ENCODE data around the gene PLCH1.

The PLCH1 gene

GRCh38 chr3:155772801-155773200 is 27.9 kb upstream of the PLCH1 start:
- peaks cover 0 to 4% of the 10 kb centered on the region in 2 donors for H3K36me3 ChIP-seq (ENCODE audit: control insufficient read depth in 1 of 2, insufficient read depth in 2 of 2, low read length in 2 of 2)
- no peaks in the 10 kb centered on the region for H3K4me1 ChIP-seq (ENCODE audit: control insufficient read depth in 1 of 2, insufficient read depth in 2 of 2, low read length in 2 of 2)
- H3K4me3 ChIP-seq (ENCODE audit: low read depth in 1 of 2, low read length in 2 of 2): no peak overlapping the region
- H3K27ac ChIP-seq (ENCODE audit: low read depth, low read length): no peak overlapping the region
- H3K9ac ChIP-seq (ENCODE audit: low read depth in 1 of 2, low read length in 2 of 2): no peak overlapping the region
- peaks cover 0 to 2% of the 10 kb centered on the region in 2 donors for H3K9me3 ChIP-seq (ENCODE audit: control insufficient read depth in 1 of 2, low read length in 2 of 2)
- no peaks in the 10 kb centered on the region for H3K27me3 ChIP-seq (ENCODE audit: control insufficient read depth in 1 of 2, insufficient read depth in 2 of 2, low read length in 2 of 2)

DNA sequence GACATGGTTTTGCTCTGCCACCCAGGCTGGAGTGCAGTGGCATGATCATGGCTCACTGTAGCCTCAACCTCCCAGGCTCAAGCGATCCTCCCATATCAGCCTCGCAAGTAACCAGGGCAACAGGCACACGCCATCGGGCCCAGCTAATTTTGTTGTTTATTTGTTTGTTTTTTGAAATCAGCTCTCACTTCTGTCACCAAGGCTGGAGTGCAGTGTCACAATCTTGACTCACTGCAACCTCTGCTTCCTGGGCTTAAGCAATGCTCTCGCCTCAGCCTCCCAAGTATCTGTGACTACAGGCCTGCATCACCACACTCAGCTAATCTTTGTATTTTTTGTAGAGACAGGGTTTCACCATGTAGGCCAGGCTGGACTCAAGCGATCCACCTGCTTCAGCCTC is 26.3 kb upstream of the PLCH1 start:
- Histone ChIP-seq H3K4me3 (ENCODE audit: low read depth in 1 of 2, low read length in 2 of 2) (no peak overlapping the region), H3K27ac (ENCODE audit: low read depth, low read length) (no peak overlapping the region), H3K9me3 (ENCODE audit: control insufficient read depth in 1 of 2, low read length in 2 of 2) (peaks cover 0 to 2% of the 10 kb centered on the region in 2 donors), H3K9ac (ENCODE audit: low read depth in 1 of 2, low read length in 2 of 2) (no peak overlapping the region), H3K4me1 (ENCODE audit: control insufficient read depth in 1 of 2, insufficient read depth in 2 of 2, low read length in 2 of 2) (no peaks in the 10 kb centered on the region), H3K27me3 (ENCODE audit: control insufficient read depth in 1 of 2, insufficient read depth in 2 of 2, low read length in 2 of 2) (no peaks in the 10 kb centered on the region), H3K36me3 (ENCODE audit: control insufficient read depth in 1 of 2, insufficient read depth in 2 of 2, low read length in 2 of 2) (peaks cover 0 to 4% of the 10 kb centered on the region in 2 donors)

- Histone ChIP-seq H3K36me3 (ENCODE audit: control insufficient read depth in 1 of 2, insufficient read depth in 2 of 2, low read length in 2 of 2) (peaks cover 0 to 3% of the 10 kb centered on the region in 2 donors), H3K4me3 (ENCODE audit: low read depth in 1 of 2, low read length in 2 of 2) (no peak overlapping the region), H3K9ac (ENCODE audit: low read depth in 1 of 2, low read length in 2 of 2) (no peak overlapping the region), H3K27me3 (ENCODE audit: control insufficient read depth in 1 of 2, insufficient read depth in 2 of 2, low read length in 2 of 2) (no peaks in the 10 kb centered on the region), H3K27ac (ENCODE audit: low read depth, low read length) (no peak overlapping the region), H3K9me3 (ENCODE audit: control insufficient read depth in 1 of 2, low read length in 2 of 2) (peaks cover 0 to 2% of the 10 kb centered on the region in 2 donors), H3K4me1 (ENCODE audit: control insufficient read depth in 1 of 2, insufficient read depth in 2 of 2, low read length in 2 of 2) (no peaks in the 10 kb centered on the region)
Measured at GRCh38 chr3:155766206-155766605, 21.3 kb upstream of the PLCH1 start.

DNA sequence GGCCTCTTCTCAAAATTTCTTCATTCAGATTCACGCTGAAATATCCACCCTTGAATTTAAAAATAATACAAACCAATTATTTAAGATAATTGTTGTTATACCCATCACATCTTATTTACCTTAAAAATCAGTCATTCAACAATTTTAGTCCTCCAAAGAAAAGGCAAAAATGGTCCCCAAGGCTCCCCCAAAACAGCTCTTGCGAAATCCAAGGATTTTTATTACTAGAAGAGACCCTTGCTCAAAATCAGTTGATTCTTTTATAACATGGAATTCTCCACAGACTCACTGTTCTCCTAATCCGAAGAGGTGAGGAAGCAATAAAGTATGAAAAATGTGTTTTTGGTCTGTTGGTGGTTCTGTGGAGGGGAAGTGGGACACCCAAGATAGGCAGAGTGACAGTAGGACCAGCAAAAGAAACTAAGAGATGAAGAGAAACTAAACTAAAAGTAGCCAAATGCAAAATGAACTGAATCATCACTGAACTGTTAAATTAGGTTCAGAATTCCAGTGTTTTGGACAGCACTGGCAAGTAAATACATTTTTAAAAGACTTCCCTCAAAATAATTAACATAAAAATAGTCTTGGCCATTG is 19.1 kb upstream of the PLCH1 start:
- Histone ChIP-seq H3K27me3 (ENCODE audit: control insufficient read depth in 1 of 2, insufficient read depth in 2 of 2, low read length in 2 of 2) (no peaks in the 10 kb centered on the region), H3K27ac (ENCODE audit: low read depth, low read length) (no peak overlapping the region), H3K4me3 (ENCODE audit: low read depth in 1 of 2, low read length in 2 of 2) (no peak overlapping the region), H3K9ac (ENCODE audit: low read depth in 1 of 2, low read length in 2 of 2) (no peak overlapping the region), H3K4me1 (ENCODE audit: control insufficient read depth in 1 of 2, insufficient read depth in 2 of 2, low read length in 2 of 2) (no peaks in the 10 kb centered on the region), H3K36me3 (ENCODE audit: control insufficient read depth in 1 of 2, insufficient read depth in 2 of 2, low read length in 2 of 2) (no peaks in the 10 kb centered on the region), H3K9me3 (ENCODE audit: control insufficient read depth in 1 of 2, low read length in 2 of 2) (no peaks in the 10 kb centered on the region)

DNA sequence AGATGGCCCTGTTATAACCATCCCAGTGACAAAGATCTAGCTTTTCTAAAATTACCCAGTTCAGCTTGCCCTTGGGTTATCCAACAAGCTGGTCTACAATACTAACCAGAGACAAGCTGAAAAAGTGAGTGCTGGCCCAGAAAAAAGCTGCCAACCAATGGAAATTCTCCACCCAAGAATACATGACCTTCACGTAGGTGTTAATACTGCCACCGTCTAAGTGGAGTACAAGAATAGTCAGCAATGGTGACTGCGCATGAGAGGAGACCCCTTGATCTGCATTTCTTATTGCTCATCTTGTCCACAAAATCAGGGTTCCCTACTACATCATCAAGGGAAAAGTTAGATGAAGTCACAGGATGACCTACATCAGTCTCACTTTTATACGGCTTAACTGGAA is 15.8 kb upstream of the PLCH1 start:
- H3K27me3 ChIP-seq (ENCODE audit: control insufficient read depth in 1 of 2, insufficient read depth in 2 of 2, low read length in 2 of 2): no peaks in the 10 kb centered on the region
- no peaks in the 10 kb centered on the region for H3K36me3 ChIP-seq (ENCODE audit: control insufficient read depth in 1 of 2, insufficient read depth in 2 of 2, low read length in 2 of 2)
- no peak overlapping the region for H3K27ac ChIP-seq (ENCODE audit: low read depth, low read length)
- H3K4me3 ChIP-seq (ENCODE audit: low read depth in 1 of 2, low read length in 2 of 2): no peak overlapping the region
- no peak overlapping the region for H3K9ac ChIP-seq (ENCODE audit: low read depth in 1 of 2, low read length in 2 of 2)
- H3K9me3 ChIP-seq (ENCODE audit: control insufficient read depth in 1 of 2, low read length in 2 of 2): no peaks in the 10 kb centered on the region
- H3K4me1 ChIP-seq (ENCODE audit: control insufficient read depth in 1 of 2, insufficient read depth in 2 of 2, low read length in 2 of 2): no peaks in the 10 kb centered on the region

- Histone ChIP-seq H3K4me1 (ENCODE audit: control insufficient read depth in 1 of 2, insufficient read depth in 2 of 2, low read length in 2 of 2) (no peaks in the 10 kb centered on the region), H3K27ac (ENCODE audit: low read depth, low read length) (no peak overlapping the region), H3K36me3 (ENCODE audit: control insufficient read depth in 1 of 2, insufficient read depth in 2 of 2, low read length in 2 of 2) (no peaks in the 10 kb centered on the region), H3K9me3 (ENCODE audit: control insufficient read depth in 1 of 2, low read length in 2 of 2) (no peaks in the 10 kb centered on the region), H3K9ac (ENCODE audit: low read depth in 1 of 2, low read length in 2 of 2) (no peak overlapping the region), H3K4me3 (ENCODE audit: low read depth in 1 of 2, low read length in 2 of 2) (no peak overlapping the region), H3K27me3 (ENCODE audit: control insufficient read depth in 1 of 2, insufficient read depth in 2 of 2, low read length in 2 of 2) (no peaks in the 10 kb centered on the region)
Measured at GRCh38 chr3:155757577-155757976, 12.7 kb upstream of the PLCH1 start.

- H3K27me3 ChIP-seq (ENCODE audit: control insufficient read depth in 1 of 2, insufficient read depth in 2 of 2, low read length in 2 of 2): no peaks in the 10 kb centered on the region
- no peaks in the 10 kb centered on the region for H3K36me3 ChIP-seq (ENCODE audit: control insufficient read depth in 1 of 2, insufficient read depth in 2 of 2, low read length in 2 of 2)
- no peak overlapping the region for H3K27ac ChIP-seq (ENCODE audit: low read depth, low read length)
- no peak overlapping the region for H3K9ac ChIP-seq (ENCODE audit: low read depth in 1 of 2, low read length in 2 of 2)
- H3K9me3 ChIP-seq (ENCODE audit: control insufficient read depth in 1 of 2, low read length in 2 of 2): no peaks in the 10 kb centered on the region
- peaks cover 0 to 5% of the 10 kb centered on the region in 2 donors for H3K4me1 ChIP-seq (ENCODE audit: control insufficient read depth in 1 of 2, insufficient read depth in 2 of 2, low read length in 2 of 2)
- no peak overlapping the region for H3K4me3 ChIP-seq (ENCODE audit: low read depth in 1 of 2, low read length in 2 of 2)
Measured at GRCh38 chr3:155753038-155753639, 8.3 kb upstream of the PLCH1 start.

DNA sequence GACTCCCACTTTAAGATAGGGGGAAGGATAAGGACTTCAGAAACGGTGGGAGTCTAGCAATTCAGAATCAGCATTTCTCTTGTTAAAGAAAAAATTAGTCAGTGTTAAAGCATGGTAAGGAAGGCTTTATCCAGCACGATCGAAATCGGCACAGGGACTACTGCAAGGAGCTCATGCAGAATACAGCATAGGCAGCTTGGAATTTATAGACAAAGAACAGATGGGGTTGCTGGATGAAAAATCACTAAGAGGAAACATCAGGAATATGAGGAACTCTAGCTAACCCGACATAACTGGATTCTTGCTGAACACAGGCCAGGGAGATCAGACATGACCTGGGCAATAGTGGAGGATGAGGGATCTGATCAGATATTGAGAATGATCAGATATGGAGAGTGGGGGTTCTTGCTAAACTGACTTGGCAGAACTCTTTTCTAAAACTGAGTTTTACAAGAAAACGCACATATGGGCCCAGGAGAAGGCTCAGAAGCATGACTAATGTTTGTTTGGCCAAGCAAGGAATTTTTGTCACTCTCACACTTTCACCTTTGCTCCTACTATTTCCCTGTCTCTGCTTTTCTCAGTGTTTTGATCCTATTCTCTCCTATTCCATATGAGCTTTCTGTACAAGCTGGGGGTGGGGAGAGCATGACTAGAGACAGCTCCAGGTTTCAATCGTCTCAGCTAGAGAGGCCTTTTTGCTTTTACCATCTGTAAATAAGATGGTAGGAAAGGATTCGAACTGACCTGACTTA is 3.9 kb upstream of the PLCH1 start:
- no peak overlapping the region for H3K9ac ChIP-seq (ENCODE audit: low read depth in 1 of 2, low read length in 2 of 2)
- H3K36me3 ChIP-seq (ENCODE audit: control insufficient read depth in 1 of 2, insufficient read depth in 2 of 2, low read length in 2 of 2): no peaks in the 10 kb centered on the region
- no peaks in the 10 kb centered on the region for H3K27me3 ChIP-seq (ENCODE audit: control insufficient read depth in 1 of 2, insufficient read depth in 2 of 2, low read length in 2 of 2)
- no peak overlapping the region for H3K4me3 ChIP-seq (ENCODE audit: low read depth in 1 of 2, low read length in 2 of 2)
- H3K27ac ChIP-seq (ENCODE audit: low read depth, low read length): no peak overlapping the region
- no peaks in the 10 kb centered on the region for H3K9me3 ChIP-seq (ENCODE audit: control insufficient read depth in 1 of 2, low read length in 2 of 2)
- peaks cover 7 to 9% of the 10 kb centered on the region in 2 donors for H3K4me1 ChIP-seq (ENCODE audit: control insufficient read depth in 1 of 2, insufficient read depth in 2 of 2, low read length in 2 of 2)

DNA sequence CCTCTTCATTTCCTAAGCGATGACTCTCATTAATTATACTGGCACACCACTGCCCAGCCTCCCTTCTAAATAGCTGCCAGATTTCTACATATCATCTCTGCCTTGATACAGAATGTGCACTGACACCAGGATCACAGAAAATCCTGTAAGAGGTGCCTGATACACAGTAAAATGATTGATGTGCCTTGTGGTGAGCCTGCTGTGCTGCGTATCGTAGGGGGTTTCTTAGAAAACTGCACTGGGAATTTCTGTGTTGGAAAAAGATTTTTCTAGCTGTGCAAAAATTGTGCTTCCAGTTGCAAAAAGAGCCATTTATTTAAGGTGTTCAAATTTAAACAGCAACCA is 3.0 kb upstream of the PLCH1 start:
- Histone ChIP-seq H3K9ac (ENCODE audit: low read depth in 1 of 2, low read length in 2 of 2) (no peak overlapping the region), H3K9me3 (ENCODE audit: control insufficient read depth in 1 of 2, low read length in 2 of 2) (no peaks in the 10 kb centered on the region), H3K4me3 (ENCODE audit: low read depth in 1 of 2, low read length in 2 of 2) (no peak overlapping the region), H3K36me3 (ENCODE audit: control insufficient read depth in 1 of 2, insufficient read depth in 2 of 2, low read length in 2 of 2) (no peaks in the 10 kb centered on the region), H3K27me3 (ENCODE audit: control insufficient read depth in 1 of 2, insufficient read depth in 2 of 2, low read length in 2 of 2) (no peaks in the 10 kb centered on the region), H3K27ac (ENCODE audit: low read depth, low read length) (no peak overlapping the region), H3K4me1 (ENCODE audit: control insufficient read depth in 1 of 2, insufficient read depth in 2 of 2, low read length in 2 of 2) (peaks cover 7 to 9% of the 10 kb centered on the region in 2 donors)

DNA sequence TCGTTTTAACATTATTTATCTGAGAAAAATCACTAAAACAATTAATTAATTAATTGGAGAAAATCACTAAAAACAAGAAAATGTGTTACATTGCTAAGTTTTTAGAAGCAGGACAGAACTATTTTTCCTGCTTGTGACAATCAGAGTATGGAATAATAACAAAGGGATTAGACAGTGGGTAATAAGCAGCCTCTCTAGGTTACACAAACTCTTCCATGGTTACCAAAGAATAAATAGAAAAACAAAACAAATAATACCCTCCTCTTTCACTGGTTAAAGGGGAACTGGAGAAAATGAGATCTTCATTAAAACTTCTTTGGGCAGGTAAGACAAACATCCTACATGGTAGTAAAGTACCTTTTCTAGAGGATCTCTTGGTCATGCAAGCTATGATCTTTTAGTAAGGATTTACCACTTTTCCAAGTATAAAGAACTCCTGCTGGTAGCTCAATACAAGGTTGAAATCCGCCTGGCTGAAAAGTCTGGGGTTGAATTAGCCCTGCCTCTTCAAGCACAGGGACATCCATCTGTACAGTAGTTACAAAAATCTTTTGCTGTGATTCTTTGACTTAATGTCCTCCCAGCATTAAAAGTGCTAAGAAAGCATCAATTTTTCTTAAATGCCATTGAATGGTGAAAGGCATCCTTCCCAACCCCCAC is 2.5 kb upstream of the PLCH1 start:
- Histone ChIP-seq H3K9ac (ENCODE audit: low read depth in 1 of 2, low read length in 2 of 2) (no peak overlapping the region), H3K27ac (ENCODE audit: low read depth, low read length) (no peak overlapping the region), H3K36me3 (ENCODE audit: control insufficient read depth in 1 of 2, insufficient read depth in 2 of 2, low read length in 2 of 2) (no peaks in the 10 kb centered on the region), H3K9me3 (ENCODE audit: control insufficient read depth in 1 of 2, low read length in 2 of 2) (no peaks in the 10 kb centered on the region), H3K4me3 (ENCODE audit: low read depth in 1 of 2, low read length in 2 of 2) (no peak overlapping the region), H3K27me3 (ENCODE audit: control insufficient read depth in 1 of 2, insufficient read depth in 2 of 2, low read length in 2 of 2) (no peaks in the 10 kb centered on the region), H3K4me1 (ENCODE audit: control insufficient read depth in 1 of 2, insufficient read depth in 2 of 2, low read length in 2 of 2) (peaks cover 7 to 9% of the 10 kb centered on the region in 2 donors)

All from duodenal mucosa (tissue), 2 donors.